H9 (cell line): Measurements from ENCODE around the gene SERINC3. TPM values are rescaled to one million over a fixed set of nuclear protein-coding genes. Genes with fewer than 3 reads are reported as not detected.

ENCODE experiments used
- DNase-seq: peaks from one replicate; pipeline ENCODE4 v3.0.0-alpha.2; 2017
- H2AFZ ChIP-seq: one replicate; pipeline ENCODE4 v1.6.1; 2013; ENCODE audit warnings: mild to moderate bottlenecking, low read length, control low read depth, moderate library complexity
- H2AK5ac ChIP-seq: 2 replicates; pipeline ENCODE4 v1.6.1; 2013; ENCODE audit warnings: low read length, control low read depth, mixed read lengths; ENCODE audit not compliant: insufficient read length
- H2BK120ac ChIP-seq: one replicate; pipeline ENCODE4 v1.6.1; 2013; ENCODE audit warnings: low read depth, mild to moderate bottlenecking, low read length, control low read depth, inconsistent platforms; ENCODE audit not compliant: poor library complexity, severe bottlenecking
- H2BK12ac ChIP-seq: 2 replicates; pipeline ENCODE4 v1.6.1; 2013; ENCODE audit warnings: low read length, control low read depth, mixed read lengths, low read depth; ENCODE audit not compliant: insufficient read length
- H2BK15ac ChIP-seq: 2 replicates; pipeline ENCODE4 v1.6.1; 2013; ENCODE audit warnings: low read depth, low read length, control low read depth
- H2BK20ac ChIP-seq: one replicate; pipeline ENCODE4 v1.6.1; 2013; ENCODE audit warnings: low read depth, mild to moderate bottlenecking, low read length, control low read depth, inconsistent platforms; ENCODE audit not compliant: poor library complexity, severe bottlenecking
- H2BK5ac ChIP-seq: 2 replicates; pipeline ENCODE4 v1.6.1; 2013; ENCODE audit warnings: low read length, control low read depth, mixed read lengths; ENCODE audit not compliant: insufficient read length
- H3K14ac ChIP-seq: 2 replicates; pipeline ENCODE4 v1.6.1; 2013; ENCODE audit warnings: low read length, control low read depth; ENCODE audit not compliant: insufficient read depth
- H3K18ac ChIP-seq: 2 replicates; pipeline ENCODE4 v1.6.1; 2013; ENCODE audit warnings: low read depth, mild to moderate bottlenecking, mixed read lengths, low read length, control low read depth; ENCODE audit not compliant: insufficient read length
- H3K23ac ChIP-seq: 2 replicates; pipeline ENCODE4 v1.6.1; 2013; ENCODE audit warnings: low read length, control low read depth, mixed read lengths, low read depth; ENCODE audit not compliant: insufficient read length
- H3K23me2 ChIP-seq: 2 replicates; pipeline ENCODE4 v1.6.1; 2013; ENCODE audit warnings: low read depth, mild to moderate bottlenecking, mixed read lengths, low read length, control low read depth; ENCODE audit not compliant: insufficient read length, poor library complexity, severe bottlenecking
- H3K27ac ChIP-seq: 2 replicates; pipeline ENCODE4 v1.5.1; 2013; ENCODE audit warnings: low read length, control low read depth, mixed read lengths, low read depth; ENCODE audit not compliant: insufficient read length
- H3K27me3 ChIP-seq: 2 replicates; pipeline ENCODE4 v1.6.1; 2013; ENCODE audit warnings: low read length, control low read depth, inconsistent platforms; ENCODE audit not compliant: insufficient read depth
- H3K4ac ChIP-seq: 2 replicates; pipeline ENCODE4 v1.6.1; 2013; ENCODE audit warnings: low read depth, mild to moderate bottlenecking, control low read depth, inconsistent platforms, low read length, moderate library complexity
- H3K4me1 ChIP-seq: 2 replicates; pipeline ENCODE4 v1.6.1; 2013; ENCODE audit warnings: low read length, control low read depth, inconsistent platforms; ENCODE audit not compliant: insufficient read depth
- H3K4me2 ChIP-seq: 2 replicates; pipeline ENCODE4 v1.6.1; 2013; ENCODE audit warnings: low read length, control low read depth, mixed read lengths; ENCODE audit not compliant: insufficient read length, insufficient read depth
- H3K56ac ChIP-seq: 2 replicates; pipeline ENCODE4 v1.6.1; 2013; ENCODE audit warnings: low read depth, mild to moderate bottlenecking, mixed read lengths, low read length, control low read depth; ENCODE audit not compliant: insufficient read length
- H3K79me1 ChIP-seq: 2 replicates; pipeline ENCODE4 v1.6.1; 2013; ENCODE audit warnings: low read depth, mild to moderate bottlenecking, moderate library complexity, low read length, control low read depth, inconsistent platforms; ENCODE audit not compliant: insufficient read depth, poor library complexity, severe bottlenecking
- H3K79me2 ChIP-seq: 2 replicates; pipeline ENCODE4 v1.6.1; 2013; ENCODE audit warnings: low read length, control low read depth, inconsistent platforms; ENCODE audit not compliant: insufficient read depth
- H3K9ac ChIP-seq: 2 replicates; pipeline ENCODE4 v1.6.1; 2013; ENCODE audit warnings: low read length, control low read depth, mixed read lengths; ENCODE audit not compliant: insufficient read length; ENCODE audit errors: extremely low read depth
- H3K9me3 ChIP-seq: one replicate; pipeline ENCODE4 v1.6.1; 2013; ENCODE audit warnings: low read depth, low read length, inconsistent platforms; ENCODE audit not compliant: control insufficient read depth
- H3T11ph ChIP-seq: one replicate; pipeline ENCODE4 v1.6.1; 2013; ENCODE audit warnings: mild to moderate bottlenecking, low read length, control low read depth, inconsistent platforms
- H4K20me1 ChIP-seq: one replicate; pipeline ENCODE4 v1.6.1; 2013; ENCODE audit not compliant: control insufficient read depth, insufficient read length, insufficient read depth
- H4K5ac ChIP-seq: 2 replicates; pipeline ENCODE4 v1.6.1; 2013; ENCODE audit warnings: low read depth, mild to moderate bottlenecking, mixed read lengths, low read length, control low read depth; ENCODE audit not compliant: insufficient read length
- H4K8ac ChIP-seq: replicated peaks from 2 replicates; pipeline ENCODE4 v1.6.1; 2013; ENCODE audit warnings: low read length, control low read depth, mixed read lengths, low read depth; ENCODE audit not compliant: insufficient read length
- H4K91ac ChIP-seq: 2 replicates; pipeline ENCODE4 v1.6.1; 2013; ENCODE audit warnings: low read depth, mild to moderate bottlenecking, moderate library complexity, mixed read lengths, low read length, control low read depth; ENCODE audit not compliant: insufficient read length
- H3K27ac Mint-ChIP-seq, 3 experiments: 2 replicates in 2 of 3; 3 replicates in 1 of 3; pipeline ENCODE4 v1.8.0; 2020 to 2021; ENCODE audit warnings: mixed read lengths in 3 of 3, mild to moderate bottlenecking in 1 of 3, moderate library complexity in 1 of 3
- H3K27me3 Mint-ChIP-seq: 2 replicates; pipeline ENCODE4 v1.8.0; 2021; ENCODE audit warnings: low read depth, mild to moderate bottlenecking, moderate library complexity, mixed read lengths
- H3K36me3 Mint-ChIP-seq, 3 experiments: 2 replicates in 2 of 3; 3 replicates in 1 of 3; pipeline ENCODE4 v1.8.0; 2020 to 2021; ENCODE audit warnings: low read depth in 3 of 3, mixed read lengths in 3 of 3; ENCODE audit not compliant: insufficient read depth in 1 of 3
- H3K4me1 Mint-ChIP-seq, 2 experiments: 2 replicates each; pipeline ENCODE4 v1.8.0; 2020; ENCODE audit warnings: mixed read lengths in 2 of 2
- H3K4me3 Mint-ChIP-seq, 2 experiments: 2 replicates in 1 of 2; 3 replicates in 1 of 2; pipeline ENCODE4 v1.8.0; 2020 to 2021; ENCODE audit warnings: mild to moderate bottlenecking in 2 of 2, mixed read lengths in 2 of 2, moderate library complexity in 1 of 2
- H3K9me3 Mint-ChIP-seq, 2 experiments: 2 replicates in 1 of 2; 3 replicates in 1 of 2; pipeline ENCODE4 v1.8.0; 2020; ENCODE audit warnings: mild to moderate bottlenecking in 2 of 2, mixed read lengths in 2 of 2, moderate library complexity in 1 of 2
- CTCF ChIP-seq: fragments of 200-600 bp; sonication (generic); conservative IDR thresholded peaks from 3 replicates; pipeline ENCODE4 v1.8.0; 2021; ENCODE audit warnings: antibody characterized with exemption, mild to moderate bottlenecking
- WGBS: extraction: QIAGEN DNeasy Blood & Tissue Kit; methylation state at CpG from one replicate; pipeline ENCODE4 v1.1.7; 2013; ENCODE audit warnings: missing lambda C conversion rate, low lambda C conversion rate, mixed read lengths; ENCODE audit not compliant: insufficient read length; ENCODE audit errors: extremely low coverage; 5-methylcytosine and 5-hydroxymethylcytosine counted together
- total RNA-seq: library from RNA; stranded (reverse); gene quantifications from 2 replicates; pipeline ENCODE4 v1.2.1, GENCODE V29; 2021

SERINC3 gene
- total RNA-seq, 1 experiment from 2014 or later, result 41.5 TPM

GRCh38 chr20:44494681-44495080 is 27.2 kb downstream of the SERINC3 start:
- no peak overlapping the region for H2BK20ac ChIP-seq
- Mint-ChIP-seq H3K27me3 (no peaks in the 10 kb centered on the region), H3K4me3 (no peak overlapping the region), H3K4me1 (no peaks in the 10 kb centered on the region), H3K9me3 (no peaks in the 10 kb centered on the region), H3K36me3 (peaks cover 10 to 55% (median 46%) of the 10 kb centered on the region in 3 experiments; a peak in 5 of 7 replicates), H3K27ac (peak overlapping the region in 2 of 3 experiments; percentile 45 to 75; a peak in 2 of 7 replicates)
- no peaks in the 10 kb centered on the region for H3K79me1 ChIP-seq
- no peak overlapping the region for H4K8ac ChIP-seq
- H3K14ac ChIP-seq, result no peak overlapping the region
- H3K23ac ChIP-seq, result no peak overlapping the region
- no CpG with 5 or more reads among the region's 3 CpGs for WGBS
- no peak overlapping the region for H3K4ac ChIP-seq
- no peak for DNase-seq
- no peak overlapping the region for H2AFZ ChIP-seq
- H3K27ac ChIP-seq, result no peak overlapping the region
- H3K18ac ChIP-seq, result no peak overlapping the region
- no peak overlapping the region for H2BK12ac ChIP-seq
- no peak overlapping the region for H4K5ac ChIP-seq
- H4K91ac ChIP-seq, result no peak overlapping the region
- no peak for TF ChIP-seq CTCF
- H2BK5ac ChIP-seq, result no peak overlapping the region
- no peaks in the 10 kb centered on the region for H3K4me1 ChIP-seq
- no peaks in the 10 kb centered on the region for H3K9me3 ChIP-seq
- no peak overlapping the region for H3K56ac ChIP-seq
- no peaks in the 10 kb centered on the region for H3K79me2 ChIP-seq
- H3K27me3 ChIP-seq, result no peaks in the 10 kb centered on the region
- H3K4me2 ChIP-seq, result no peak overlapping the region
- no peak overlapping the region for H3T11ph ChIP-seq
- H2BK15ac ChIP-seq, result no peak overlapping the region
- H2BK120ac ChIP-seq, result no peak overlapping the region
- no peaks in the 10 kb centered on the region for H3K23me2 ChIP-seq
- H2AK5ac ChIP-seq, result no peak overlapping the region
- no peaks in the 10 kb centered on the region for H4K20me1 ChIP-seq
- no peak overlapping the region for H3K9ac ChIP-seq
